ENCODE results near the gene FKBP14. TPM values are rescaled to one million over a fixed set of nuclear protein-coding genes. Genes with fewer than 3 reads are reported as not detected.

Gene FKBP14
- total RNA-seq, 6 experiments from 2014 or later, result 60.0 to 73.0 (median 64.4) TPM

- no peak for TF ChIP-seq CTCF (IDR thresholded peaks at IDR 0.05)
- Mint-ChIP-seq H3K4me1 (ENCODE audit: low read depth) (peaks cover 54% of the 10 kb centered on the region), H3K36me3 (ENCODE audit: low read depth) (peaks cover 11% of the 10 kb centered on the region), H3K9me3 (no peaks in the 10 kb centered on the region), H3K4me3 (no peak overlapping the region), H3K27me3 (ENCODE audit: insufficient read depth) (no peaks in the 10 kb centered on the region; the same call in 1 of the 2 replicates), H3K27ac (peak overlapping the region; percentile 35; the same call in 1 of the 2 replicates)
- no peak for DNase-seq
These were observed 6.5 kb downstream of the FKBP14 start for GRCh38 chr7:30019960-30020359.

DNA sequence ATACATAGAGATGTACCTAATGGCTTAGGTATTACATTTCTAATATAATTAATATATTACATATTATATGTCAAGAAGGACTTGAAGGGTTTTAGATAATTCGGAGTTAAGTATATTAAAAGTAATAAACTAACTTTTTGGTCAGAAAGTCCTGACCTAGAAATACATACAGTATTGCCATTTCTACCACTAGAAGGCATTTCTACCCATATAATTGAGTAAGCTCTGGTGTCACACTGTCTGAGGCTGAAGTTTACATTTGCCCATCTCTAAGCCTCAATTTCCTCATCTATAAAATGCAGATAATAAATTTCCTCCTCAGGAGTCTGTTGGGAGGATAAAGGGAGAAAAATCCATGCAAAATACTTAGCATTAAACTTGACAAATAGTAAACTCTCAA is 7.1 kb downstream of the FKBP14 start:
- peak overlapping the region; percentile 35; the same call in 1 of the 2 replicates for H3K27ac Mint-ChIP-seq
- no peak overlapping the region for H3K4me3 Mint-ChIP-seq
- H3K9me3 Mint-ChIP-seq, result no peaks in the 10 kb centered on the region
- TF ChIP-seq CTCF (IDR thresholded peaks at IDR 0.05), result peak; percentile 56
- H3K36me3 Mint-ChIP-seq (ENCODE audit: low read depth), result peaks cover 11% of the 10 kb centered on the region
- no peaks in the 10 kb centered on the region; the same call in 1 of the 2 replicates for H3K27me3 Mint-ChIP-seq (ENCODE audit: insufficient read depth)
- H3K4me1 Mint-ChIP-seq (ENCODE audit: low read depth), result peaks cover 48% of the 10 kb centered on the region
- no peak for DNase-seq

GRCh38 chr7:30018451-30018850 is 8.1 kb downstream of the FKBP14 start:
- peak overlapping the region; percentile 10; the same call in 1 of the 2 replicates for H3K27ac Mint-ChIP-seq
- DNase-seq, result no peak

GRCh38 chr7:30012757-30013156 is 13.7 kb downstream of the FKBP14 start:
- TF ChIP-seq CTCF (IDR thresholded peaks at IDR 0.05), result no peak
- no peak for DNase-seq
- Mint-ChIP-seq H3K4me3 (no peak overlapping the region), H3K9me3 (no peaks in the 10 kb centered on the region), H3K27me3 (ENCODE audit: insufficient read depth) (no peaks in the 10 kb centered on the region; the same call in 1 of the 2 replicates), H3K27ac (no peak overlapping the region), H3K36me3 (ENCODE audit: low read depth) (0 out of 2 replicates have a peak, but pooled peaks cover 6% of the 10 kb centered on the region), H3K4me1 (ENCODE audit: low read depth) (no peaks in the 10 kb centered on the region)

More at GRCh38 chr7:30018451-30018850, 8.1 kb downstream of the FKBP14 start:
- peaks cover 42% of the 10 kb centered on the region for H3K4me1 Mint-ChIP-seq (ENCODE audit: low read depth)
- no peak overlapping the region for H3K4me3 Mint-ChIP-seq
- peaks cover 6% of the 10 kb centered on the region for H3K36me3 Mint-ChIP-seq (ENCODE audit: low read depth)
- no peak for TF ChIP-seq CTCF (IDR thresholded peaks at IDR 0.05)
- no peaks in the 10 kb centered on the region for H3K9me3 Mint-ChIP-seq
- no peaks in the 10 kb centered on the region; the same call in 1 of the 2 replicates for H3K27me3 Mint-ChIP-seq (ENCODE audit: insufficient read depth)

DNA sequence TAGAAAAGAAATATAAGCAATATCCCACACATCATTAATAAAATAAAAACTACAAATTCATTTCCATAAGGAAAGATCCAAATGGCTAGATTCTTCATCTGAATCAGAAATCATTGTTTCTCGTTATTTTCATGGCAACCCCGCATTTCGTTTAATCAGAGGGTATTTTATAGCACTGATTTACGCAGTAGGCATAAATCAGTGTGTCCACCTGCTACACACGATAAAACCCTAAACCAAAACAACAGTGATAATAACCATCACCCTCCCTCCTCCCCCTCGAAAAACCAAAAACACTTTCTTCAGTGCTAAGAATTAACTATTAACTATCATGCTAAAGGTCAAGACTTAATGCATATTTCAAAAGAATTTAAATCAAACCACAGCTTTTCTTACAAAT is 16.5 kb downstream of the FKBP14 start:
- TF ChIP-seq CTCF (IDR thresholded peaks at IDR 0.05), result no peak
- Mint-ChIP-seq H3K4me1 (ENCODE audit: low read depth) (no peaks in the 10 kb centered on the region), H3K27ac (no peak overlapping the region), H3K4me3 (no peak overlapping the region), H3K9me3 (no peaks in the 10 kb centered on the region), H3K27me3 (ENCODE audit: insufficient read depth) (no peaks in the 10 kb centered on the region), H3K36me3 (ENCODE audit: low read depth) (0 out of 2 replicates have a peak, but pooled peaks cover 6% of the 10 kb centered on the region)
- DNase-seq, result no peak
